Measurements from ENCODE around the gene PDE4D.

DNA sequence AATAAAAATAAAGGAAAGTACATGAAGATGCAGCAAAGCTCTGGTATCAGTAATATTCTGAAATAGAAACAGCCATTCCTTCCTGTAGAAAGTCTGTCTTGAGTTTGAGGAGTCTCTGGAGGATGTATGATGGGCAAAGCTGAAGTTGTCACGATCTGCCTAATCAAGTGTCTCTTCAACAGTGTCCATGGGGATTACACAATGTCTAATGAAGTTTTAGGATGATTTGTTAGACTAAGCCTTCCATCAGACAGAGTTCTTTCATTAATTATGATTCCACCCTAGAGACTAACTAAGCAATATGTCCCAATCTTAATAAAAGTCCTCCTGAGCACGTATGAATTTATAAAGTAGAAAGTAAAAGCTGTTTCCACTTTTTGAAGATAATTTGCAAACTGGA is 26.9 kb downstream of the PDE4D start:
- no peak for TF ChIP-seq CTCF (IDR thresholded peaks at IDR 0.05)
- no peak for TF ChIP-seq POLR2A (IDR thresholded peaks at IDR 0.05)

All from esophagus squamous epithelium (tissue), 4 donors.